ENCODE measurements around the gene P2RY13.

P2RY13 gene

DNA sequence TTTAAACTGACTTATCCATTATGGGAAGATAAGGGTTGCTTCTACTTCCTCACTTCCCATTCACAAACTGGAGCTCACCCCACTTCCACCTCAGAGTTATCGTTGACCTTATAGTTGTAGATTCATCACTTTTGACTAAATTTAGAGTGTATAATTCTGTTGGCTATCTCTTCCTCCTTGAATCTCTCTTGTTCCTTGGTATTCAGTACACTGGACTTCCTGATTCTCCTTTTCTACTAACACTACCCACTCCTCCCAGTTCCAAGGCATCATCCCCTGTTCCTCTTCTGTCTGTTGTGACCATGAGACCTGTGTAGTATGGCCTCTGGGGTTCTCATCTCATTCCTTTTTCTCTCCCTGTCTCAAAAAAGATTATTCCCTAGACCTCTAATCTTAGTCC lies 6.8 kb downstream of the P2RY13 start:
- DNase-seq (ENCODE audit: low read depth, low spot score) = no peak
- H3K27ac ChIP-seq = no peak overlapping the region

DNA sequence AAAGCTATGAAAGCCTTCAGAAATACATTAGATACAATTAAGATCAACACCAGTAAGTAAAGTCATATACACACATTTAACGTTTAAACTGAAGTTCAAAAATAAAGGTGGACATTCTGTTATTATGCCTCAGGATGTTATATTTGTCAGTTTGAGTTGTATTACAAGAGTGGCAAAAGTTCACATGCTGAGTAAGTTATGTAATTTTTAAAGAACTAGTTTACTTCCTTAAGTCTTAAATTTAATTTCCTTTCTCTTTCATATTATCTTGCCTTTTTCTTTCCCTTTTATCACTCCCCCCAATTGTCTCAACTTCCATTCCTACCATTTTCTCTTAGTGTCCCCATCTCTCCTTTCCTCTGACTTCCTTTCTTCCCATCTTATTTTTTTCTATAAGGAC lies 7.8 kb downstream of the P2RY13 start:
- H3K27ac ChIP-seq = no peak overlapping the region
- no peak for DNase-seq (ENCODE audit: low read depth, low spot score)

DNA sequence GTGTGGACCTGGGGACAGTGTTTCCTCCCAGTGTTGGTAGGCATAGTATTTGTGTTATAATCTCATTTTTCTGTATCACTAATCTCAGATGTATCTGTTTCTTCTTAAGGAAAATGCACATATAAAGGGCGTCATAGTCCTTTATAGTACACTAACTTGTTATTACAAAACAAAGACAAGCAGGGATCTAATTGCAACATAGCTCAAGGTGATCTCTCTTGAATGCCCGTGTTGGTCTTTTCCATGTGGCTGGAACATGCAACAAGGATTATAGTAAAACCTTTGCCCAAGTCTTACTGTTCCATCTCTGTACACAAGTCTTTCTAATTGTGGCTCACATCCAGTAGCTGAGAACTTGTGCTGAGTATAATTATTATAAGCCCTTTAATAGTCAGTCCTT lies 9.2 kb downstream of the P2RY13 start:
- no peak for DNase-seq (ENCODE audit: low read depth, low spot score)
- peak overlapping the region; percentile 96 for H3K27ac ChIP-seq

DNA sequence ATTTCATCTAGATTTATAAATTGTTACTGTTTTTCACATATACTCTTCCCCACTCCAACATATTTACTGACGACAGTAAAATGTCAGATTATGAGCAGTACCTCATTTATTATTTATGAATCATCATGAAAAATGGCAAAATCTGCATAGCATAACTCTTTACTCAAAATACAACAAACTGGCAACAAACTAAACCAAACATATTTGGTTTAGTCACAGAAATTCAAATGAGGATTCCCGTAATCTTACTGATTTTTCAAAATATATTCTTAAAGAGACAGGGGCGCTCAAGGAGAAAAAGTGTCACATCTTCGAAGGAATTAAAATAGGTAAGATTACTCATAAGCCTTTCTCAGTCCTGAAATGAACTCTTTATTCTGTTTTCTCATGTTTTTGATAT lies 9.7 kb downstream of the P2RY13 start:
- DNase-seq (ENCODE audit: low read depth, low spot score) = no peak
- H3K27ac ChIP-seq = peak overlapping the region; percentile 96

DNA sequence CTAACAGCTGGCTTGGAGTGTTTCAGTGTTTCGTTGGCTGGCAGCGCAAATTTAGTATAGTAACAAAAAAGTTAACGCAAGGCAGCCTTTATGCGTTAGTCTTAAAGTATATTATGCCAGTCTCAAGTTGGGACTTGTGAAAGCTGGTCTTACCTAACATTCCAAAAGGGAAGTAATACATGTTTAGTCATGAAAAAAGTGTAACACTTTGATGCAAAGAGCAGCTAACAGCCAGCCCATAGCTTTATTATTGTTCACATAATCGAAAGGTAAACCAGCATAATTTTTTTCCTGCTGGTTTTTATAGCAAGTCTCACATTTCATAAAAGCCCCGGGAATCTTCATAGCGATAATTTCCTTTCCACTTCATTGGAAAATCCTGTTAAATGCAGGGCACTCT lies 10.4 kb downstream of the P2RY13 start:
- peak overlapping the region; percentile 96 for H3K27ac ChIP-seq
- DNase-seq (ENCODE audit: low read depth, low spot score) = peak; percentile 87

DNA sequence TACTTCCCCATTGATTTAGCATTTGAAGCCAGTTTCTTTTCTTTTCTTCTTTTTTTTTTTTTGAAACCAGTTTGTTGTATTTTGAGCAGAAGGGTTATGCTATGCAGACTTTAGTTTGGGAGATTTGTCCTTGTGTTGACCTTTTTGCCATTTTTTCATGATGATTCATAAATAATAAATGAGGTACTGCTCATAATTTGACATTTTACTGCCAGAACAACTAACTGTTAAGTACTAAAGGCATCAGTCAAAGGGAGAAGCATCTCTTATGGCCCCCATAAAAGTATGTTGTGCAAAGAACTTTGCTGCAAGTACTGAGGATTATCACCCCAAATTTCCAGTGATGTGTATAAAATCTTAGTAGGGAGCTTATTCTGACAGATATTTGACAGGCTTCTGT lies 11.0 kb downstream of the P2RY13 start:
- peak overlapping the region; percentile 96 for H3K27ac ChIP-seq
- no peak for DNase-seq (ENCODE audit: low read depth, low spot score)

DNA sequence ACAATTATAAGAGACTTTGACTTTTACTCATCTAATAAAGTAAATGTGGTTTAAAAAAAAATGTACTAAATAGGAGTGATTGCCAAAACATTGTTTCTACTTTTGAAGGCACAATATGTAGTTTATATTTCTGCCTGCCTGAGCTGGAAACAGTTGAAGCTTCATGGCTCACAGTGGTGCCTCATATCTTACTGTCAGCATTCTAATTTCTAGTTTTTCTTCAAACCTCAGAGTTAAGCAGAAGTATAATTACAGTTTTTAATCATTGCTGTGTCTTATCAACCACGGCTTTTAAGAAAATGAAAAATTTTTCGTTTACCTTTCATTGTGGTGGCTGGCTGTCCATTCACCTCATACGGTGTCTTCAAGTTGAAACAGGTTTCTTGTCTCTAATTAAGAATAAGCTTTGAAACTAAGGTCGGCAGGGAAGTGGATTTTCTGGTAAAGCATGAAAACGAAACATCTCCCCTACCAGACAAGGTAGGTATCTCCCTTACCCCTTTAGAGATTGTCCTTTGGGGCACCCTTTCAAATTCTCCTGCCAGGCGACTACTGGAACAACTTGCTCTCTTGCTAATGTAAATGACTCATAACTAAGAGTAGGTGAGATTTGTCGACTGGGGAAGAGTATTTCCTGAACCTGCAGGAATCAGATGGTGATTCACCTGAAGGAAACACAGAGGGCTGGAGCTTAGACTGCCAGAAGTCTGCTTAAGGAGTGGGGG lies 12.9 kb downstream of the P2RY13 start, which contains the start of gene GPR87:
Gene GPR87, minus strand, starts transcription at position 554 of the 725 bp plus-strand sequence. CDS start 16,720 bp downstream, outside the sequence.
- H3K27ac ChIP-seq = peak within 1 kb of the TSS; percentile 96
- DNase-seq (ENCODE audit: low read depth, low spot score) = peak; percentile 96

DNA sequence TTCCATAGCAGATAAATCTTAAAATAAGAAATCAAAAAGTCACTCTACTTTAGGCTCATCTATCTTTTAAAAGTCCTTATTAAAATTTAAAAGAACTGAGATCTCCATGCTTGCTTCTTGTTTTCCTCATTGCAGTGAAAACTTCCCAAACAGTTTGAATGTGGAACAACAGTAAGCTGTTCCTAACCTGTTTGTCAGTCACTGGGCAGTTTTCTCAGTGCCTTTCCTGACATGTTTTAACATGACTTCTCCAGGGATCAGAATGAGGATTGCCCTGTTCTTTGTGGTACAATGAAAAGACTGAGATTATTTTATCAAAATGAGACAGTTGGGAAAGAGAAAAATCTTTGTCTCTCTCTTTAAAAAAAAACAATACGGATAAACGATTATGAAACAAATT lies 13.5 kb downstream of the P2RY13 start:
- H3K27ac ChIP-seq = peak overlapping the region; percentile 96

DNA sequence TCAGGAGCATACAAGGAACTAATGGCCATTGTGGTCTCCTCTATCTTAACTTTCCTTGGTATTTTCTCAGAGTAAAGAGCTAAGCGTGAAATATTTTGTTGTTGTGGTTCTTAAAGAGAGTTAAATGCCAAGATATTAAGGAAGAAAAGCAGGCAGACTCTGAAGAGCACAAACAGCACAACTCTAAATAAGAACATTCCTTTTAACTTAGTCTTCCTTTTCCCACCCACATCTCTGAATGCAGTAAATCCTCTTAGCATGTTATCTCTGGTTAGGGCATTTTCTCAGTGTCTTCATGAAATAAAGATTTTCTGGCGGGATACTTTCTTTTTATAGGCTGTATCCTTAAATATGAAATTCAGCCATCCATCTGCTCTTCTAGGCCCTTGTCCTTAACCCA lies 14.2 kb downstream of the P2RY13 start:
- peak overlapping the region; percentile 96 for H3K27ac ChIP-seq
- DNase-seq (ENCODE audit: low read depth, low spot score) = no peak

More for the DNA sequence above, 13.5 kb downstream of the P2RY13 start:
- peak; percentile 61 for DNase-seq (ENCODE audit: low read depth, low spot score)

DNA sequence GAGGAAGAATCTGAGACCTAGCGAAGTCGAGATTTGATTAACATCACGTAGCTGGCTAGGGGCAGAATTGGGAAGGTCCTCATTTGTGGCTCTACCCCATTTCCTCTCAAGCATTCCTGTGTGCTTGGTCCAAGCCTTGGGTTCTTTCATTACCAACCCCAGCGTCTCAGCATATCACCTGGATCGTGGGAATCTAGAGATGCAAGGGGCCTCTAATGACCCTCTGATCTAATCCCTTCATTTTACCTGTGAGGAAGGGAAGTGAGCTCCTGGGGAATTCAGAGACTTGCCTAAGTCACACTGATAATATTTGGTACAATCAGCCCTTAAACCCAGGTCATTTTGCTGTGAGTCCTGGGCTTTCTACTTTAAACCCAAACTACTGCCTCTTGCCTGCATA lies 14.8 kb downstream of the P2RY13 start:
- DNase-seq (ENCODE audit: low read depth, low spot score) = no peak

DNA sequence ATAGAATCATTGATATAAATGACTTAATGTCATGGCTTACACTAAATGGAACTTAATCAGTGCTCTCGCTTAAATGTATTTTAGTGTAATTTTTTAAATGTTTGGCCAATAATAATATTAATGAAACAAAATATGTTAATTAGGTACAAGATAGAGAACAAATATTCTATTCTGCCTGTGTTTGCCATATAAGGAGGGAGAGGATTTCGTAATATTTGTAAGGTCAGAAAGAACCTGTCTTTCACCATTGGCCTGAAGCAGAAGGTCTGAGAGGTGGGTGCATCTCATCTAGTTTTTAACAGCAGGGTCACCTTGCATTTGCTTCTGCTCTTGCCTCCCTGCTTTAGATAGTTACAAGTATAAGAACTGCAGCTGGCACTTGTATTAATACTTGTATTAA lies 15.2 kb downstream of the P2RY13 start:
- H3K27ac ChIP-seq = peak overlapping the region; percentile 96
- DNase-seq (ENCODE audit: low read depth, low spot score) = no peak

More for the DNA sequence above, 14.8 kb downstream of the P2RY13 start:
- peak overlapping the region; percentile 96 for H3K27ac ChIP-seq

DNA sequence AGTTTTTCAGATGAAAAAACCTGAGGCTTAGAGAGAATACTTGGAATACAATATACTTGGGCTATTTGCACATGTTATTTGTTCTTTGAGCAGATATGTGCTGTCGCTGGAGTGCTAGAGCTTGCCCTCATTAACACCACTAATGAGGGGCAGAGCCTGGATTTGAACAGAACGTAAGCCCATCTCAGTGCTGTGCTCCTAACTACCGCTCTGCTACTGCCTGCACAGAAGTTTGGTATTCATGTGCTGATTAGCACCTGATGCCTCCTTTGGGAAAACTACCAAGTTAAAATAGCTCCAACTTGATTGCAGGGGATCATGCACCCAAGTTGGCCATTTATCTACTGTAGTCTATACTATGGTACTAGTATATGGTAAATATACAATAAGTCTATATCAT lies 16.4 kb downstream of the P2RY13 start:
- DNase-seq (ENCODE audit: low read depth, low spot score) = no peak
- H3K27ac ChIP-seq = no peak overlapping the region

DNA sequence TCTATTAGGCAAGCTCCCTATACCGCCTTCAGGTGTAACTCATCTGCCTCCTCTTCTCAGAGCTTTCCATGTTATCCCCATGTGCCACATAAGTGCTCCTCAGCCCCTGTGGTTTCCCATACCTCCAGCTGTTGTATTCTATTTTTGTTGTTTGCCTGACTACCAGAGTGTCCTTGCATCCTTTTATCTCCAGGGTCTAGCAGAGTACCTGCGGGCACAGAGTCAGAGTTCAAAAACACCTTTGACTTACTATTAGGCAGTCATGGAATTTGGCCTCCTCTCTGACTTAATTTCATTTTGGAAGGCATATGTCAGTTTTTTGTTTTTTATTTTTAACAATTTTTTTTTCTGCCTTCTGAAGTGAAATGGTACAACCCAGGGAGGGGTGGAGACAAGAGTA lies 19.8 kb downstream of the P2RY13 start:
- no peak for DNase-seq (ENCODE audit: low read depth, low spot score)
- peak overlapping the region; percentile 99 for H3K27ac ChIP-seq

DNA sequence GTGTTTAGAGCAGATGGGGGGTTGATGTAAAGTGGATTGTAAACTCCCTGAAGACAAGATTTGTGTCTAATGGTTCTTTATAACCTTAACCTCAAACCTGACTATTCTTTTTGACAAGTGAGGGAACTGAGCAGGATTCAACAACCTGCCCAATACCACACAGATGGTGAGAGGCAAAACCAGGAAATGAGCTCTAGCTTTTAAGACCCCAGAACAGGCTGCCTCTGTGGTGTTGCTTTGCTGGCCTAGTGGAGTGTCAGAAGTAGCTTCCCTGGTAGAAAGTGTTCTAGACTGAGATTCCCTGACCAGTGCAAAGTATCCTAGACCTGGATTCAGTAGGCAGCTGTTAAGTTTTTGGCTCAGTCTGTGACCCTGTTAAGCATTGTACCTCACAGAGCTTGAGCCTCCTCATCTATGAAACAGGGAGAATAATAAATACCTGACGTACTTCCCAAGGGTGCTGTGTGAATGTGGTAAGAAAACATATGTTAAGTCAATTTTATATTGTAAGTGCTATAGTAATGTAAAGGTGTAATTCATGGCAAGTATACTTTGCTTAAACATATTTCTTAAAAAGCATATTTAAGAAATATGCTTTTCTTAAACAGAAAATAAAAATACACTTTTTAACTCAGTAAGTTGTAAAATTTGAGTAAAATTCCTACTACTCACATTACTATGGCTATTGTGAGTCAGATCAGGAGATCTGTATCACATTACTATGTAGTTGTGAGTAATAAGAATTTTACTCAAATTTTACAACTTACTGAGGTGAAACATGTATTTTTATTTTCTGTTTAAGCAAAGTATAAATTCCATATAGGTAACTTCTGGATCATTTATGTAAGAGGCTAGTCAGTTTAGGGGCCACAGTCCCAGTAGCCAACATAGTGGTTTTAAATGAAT lies 21.5 kb downstream of the P2RY13 start:
- H3K27ac ChIP-seq = peak overlapping the region; percentile 99

DNA sequence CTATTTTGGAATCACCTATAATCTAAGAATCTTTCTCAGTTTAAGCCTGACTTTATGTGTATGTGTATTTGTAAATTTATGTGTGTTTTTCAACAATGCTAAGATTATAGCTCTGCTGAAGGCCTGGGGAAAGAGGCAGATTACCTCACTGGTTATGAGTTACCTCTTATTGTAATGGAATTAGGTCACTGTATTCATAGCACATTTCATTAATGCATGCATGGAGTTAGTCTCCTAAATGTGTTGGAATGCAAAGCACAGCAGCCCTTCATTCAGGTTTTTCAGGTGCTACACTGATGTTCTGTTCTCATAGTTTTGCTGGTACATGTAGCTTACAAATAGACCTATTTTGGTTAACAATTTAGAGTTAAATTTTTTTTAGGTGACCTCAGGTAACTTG lies 22.2 kb downstream of the P2RY13 start:
- no peak for DNase-seq (ENCODE audit: low read depth, low spot score)
- H3K27ac ChIP-seq = peak overlapping the region; percentile 99

More for the DNA sequence above, 21.5 kb downstream of the P2RY13 start:
- no peak for DNase-seq (ENCODE audit: low read depth, low spot score)

DNA sequence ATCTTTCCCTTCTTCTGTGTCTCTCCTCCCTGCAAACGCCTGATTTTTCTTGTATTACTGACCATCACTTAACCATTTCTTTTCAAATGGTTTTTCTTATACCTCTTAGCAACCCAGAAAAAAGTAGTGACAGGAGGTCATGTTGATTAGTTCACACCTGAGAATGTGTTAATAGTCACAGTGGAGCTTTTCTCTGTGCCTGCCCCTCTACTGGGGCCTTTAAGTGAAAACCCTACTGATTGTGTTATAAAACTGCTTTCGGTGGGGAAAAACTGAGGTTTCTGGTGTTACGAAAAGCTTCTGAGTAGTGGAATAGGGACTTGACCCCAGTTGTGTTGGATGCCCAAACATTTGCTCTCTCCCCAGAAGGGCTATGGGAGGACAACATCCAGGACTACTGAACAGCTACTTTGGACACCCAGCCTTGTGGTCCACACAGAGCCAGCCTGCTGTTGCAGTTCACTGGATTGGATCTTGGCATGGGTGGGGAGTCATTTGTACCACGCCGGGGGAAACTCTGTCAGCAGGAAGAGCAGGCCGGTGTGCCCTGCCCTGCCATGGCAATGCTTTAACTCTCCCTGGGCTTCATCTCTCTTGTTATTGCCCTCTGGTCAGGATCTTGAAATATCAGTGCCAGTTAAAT lies 23.1 kb downstream of the P2RY13 start:
- no peak for DNase-seq (ENCODE audit: low read depth, low spot score)
- peak overlapping the region; percentile 99 for H3K27ac ChIP-seq

DNA sequence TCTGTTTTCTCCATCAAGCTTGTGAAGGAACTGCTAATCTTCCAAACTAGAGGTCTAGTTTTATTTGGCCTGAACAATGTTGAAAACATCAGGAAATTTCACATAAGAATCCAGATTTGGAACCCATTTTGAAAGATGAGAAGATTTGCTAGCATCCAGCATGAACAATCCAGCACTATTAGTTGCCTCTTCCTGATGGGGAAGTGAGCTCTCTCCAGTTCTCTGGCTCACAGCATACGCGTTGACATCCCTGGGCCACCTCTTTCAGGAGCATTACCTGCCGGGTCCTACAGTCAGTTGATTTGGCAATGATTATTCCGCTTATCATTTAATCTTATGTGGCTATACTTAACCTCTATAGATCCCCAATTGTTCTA lies 23.6 kb downstream of the P2RY13 start:
- peak overlapping the region; percentile 99 for H3K27ac ChIP-seq
- DNase-seq (ENCODE audit: low read depth, low spot score) = no peak

DNA sequence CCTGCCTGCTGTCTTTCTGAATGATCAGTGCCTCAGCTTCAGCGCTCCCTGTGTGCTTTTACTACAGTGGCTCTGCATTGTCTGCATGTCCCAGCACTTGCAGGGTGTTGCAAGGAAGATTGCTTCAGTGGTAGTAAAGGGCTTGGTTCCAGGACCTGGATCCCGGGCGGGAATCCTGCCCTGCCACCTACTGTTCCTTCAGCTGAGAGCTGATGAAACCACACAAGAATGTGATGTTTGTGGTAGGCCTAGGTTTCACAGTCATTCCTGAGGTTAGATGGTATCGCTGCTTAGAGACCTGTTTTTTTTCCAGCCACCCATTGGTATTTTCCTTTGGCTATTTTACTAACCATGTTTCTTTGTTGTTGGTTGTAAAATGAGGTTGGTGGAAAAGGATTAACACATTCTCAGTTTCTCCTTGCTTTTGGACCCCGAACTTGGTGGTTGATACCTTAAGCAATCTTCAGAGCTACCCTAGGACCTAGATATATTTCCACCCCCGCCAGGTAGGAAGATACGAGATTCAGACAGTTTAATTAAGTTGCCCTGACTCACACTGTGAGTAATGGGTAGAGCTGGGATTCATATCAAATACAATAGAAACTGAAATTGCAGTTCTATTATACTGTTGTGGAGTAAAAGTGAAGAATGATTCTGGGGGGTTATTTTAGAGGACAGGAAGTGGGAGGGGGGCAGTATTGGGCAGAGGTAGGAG lies 24.1 kb downstream of the P2RY13 start:
- DNase-seq (ENCODE audit: low read depth, low spot score) = peak; percentile 98
- H3K27ac ChIP-seq = peak overlapping the region; percentile 99

DNA sequence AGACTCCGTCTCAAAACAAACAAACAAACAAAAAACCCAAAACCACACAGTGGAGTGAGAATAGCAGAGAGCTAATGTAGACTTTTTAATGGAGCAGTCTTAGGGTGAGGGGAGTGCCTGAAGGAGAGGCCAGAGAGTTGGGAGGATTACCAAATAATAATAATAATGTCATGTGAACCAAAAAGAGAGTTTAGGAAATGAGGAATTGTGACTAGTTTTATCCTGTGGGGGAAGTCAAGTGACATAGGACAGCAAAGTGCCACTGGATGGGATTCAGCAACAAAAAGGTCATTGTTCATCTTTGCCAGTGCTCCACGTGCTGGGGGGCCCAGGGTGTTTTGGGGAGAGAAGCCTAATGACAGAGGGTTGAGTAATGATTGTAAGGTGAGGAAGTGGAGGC lies 25.6 kb downstream of the P2RY13 start:
- H3K27ac ChIP-seq = peak overlapping the region; percentile 99
- DNase-seq (ENCODE audit: low read depth, low spot score) = no peak

DNA sequence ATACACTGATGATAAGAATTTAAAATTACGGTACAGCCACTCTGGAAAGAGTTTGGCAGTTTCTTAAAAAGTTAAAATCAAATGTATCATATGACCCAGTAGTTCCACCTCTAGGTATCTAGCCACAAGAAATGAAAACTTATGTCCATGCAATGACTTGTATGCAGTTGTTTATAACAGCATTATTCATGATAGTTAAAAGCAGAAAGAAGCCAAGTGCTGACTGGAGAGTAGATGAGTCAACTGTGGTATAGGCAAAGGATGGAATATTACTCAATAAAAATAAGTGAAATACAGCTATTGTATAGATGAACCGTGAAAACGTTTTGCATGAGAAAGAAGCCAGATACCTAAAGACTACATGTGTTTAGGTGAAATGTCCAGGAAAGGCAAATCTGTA lies 27.6 kb downstream of the P2RY13 start:
- peak; percentile 72 for DNase-seq (ENCODE audit: low read depth, low spot score)
- peak overlapping the region; percentile 99 for H3K27ac ChIP-seq

All from epithelial cell of prostate (primary cell).